Ascending aorta (tissue), 2 donors: Measurements from ENCODE around the gene NUAK1. TPM values are rescaled to one million over a fixed set of nuclear protein-coding genes. Genes with fewer than 3 reads are reported as not detected.
A peak's percentile ranks its signal among the peaks of the same experiment; 100 is the strongest.
"Not testable (repeated sequence)": the region's sequence is repeated elsewhere in the genome, so short reads cannot be mapped to it uniquely, and the experiment has no call there.

Experiments used
- DNase-seq, 2 donors: peaks; one replicate each; pipeline ENCODE4 v3.0.0-alpha.2; 2019; ENCODE audit warnings: low spot score in 2 of 2
- H3K27ac ChIP-seq, 2 donors: fragments of 200-600 bp; sonication (generic); one replicate each; pipeline ENCODE4 v1.5.1; 2016 to 2017; ENCODE audit warnings: mild to moderate bottlenecking in 1 of 2
- H3K27me3 ChIP-seq: fragments of 200-600 bp; sonication (generic); one replicate; pipeline ENCODE4 v1.5.1; 2017
- H3K36me3 ChIP-seq, 2 donors: fragments of 200-600 bp; sonication (generic); one replicate each; pipeline ENCODE4 v1.5.1; 2016
- H3K4me1 ChIP-seq, 2 donors: fragments of 200-600 bp; sonication (generic); one replicate each; pipeline ENCODE4 v1.5.1; 2016 to 2017; ENCODE audit warnings: mild to moderate bottlenecking in 1 of 2
- H3K4me3 ChIP-seq, 2 donors: fragments of 200-600 bp; sonication (generic); one replicate each; pipeline ENCODE4 v1.5.1; 2016 to 2017; ENCODE audit warnings: mild to moderate bottlenecking in 1 of 2
- H3K9me3 ChIP-seq, 2 donors: fragments of 200-600 bp; sonication (generic); one replicate each; pipeline ENCODE4 v1.5.1; 2016
- intact Hi-C: fragments of 100-400 bp; cut with DNase I; formaldehyde crosslinking; loops from one replicate; pipeline ENCODE4 v1.15.1; 2023
- total RNA-seq: library from RNA; depleted of rRNA; stranded (reverse); fragments of >200 nt; gene quantifications from one replicate; pipeline ENCODE4 v1.1.0, GENCODE V29; 2016
- TF ChIP-seq, protein P1 (sequence below), 3 experiments: fragments of 200-600 bp in 2 of 3; fragments of 450-650 bp in 1 of 3; sonication (generic) in 2 of 3; IDR thresholded peaks; one replicate each; pipeline ENCODE4 v1.5.1; 2016 to 2019; ENCODE audit warnings: antibody characterized with exemption in 3 of 3, mild to moderate bottlenecking in 1 of 3, moderate library complexity in 1 of 3

Gene NUAK1
- total RNA-seq, 1 donor from 2014 or later, result 29.7 TPM

DNA sequence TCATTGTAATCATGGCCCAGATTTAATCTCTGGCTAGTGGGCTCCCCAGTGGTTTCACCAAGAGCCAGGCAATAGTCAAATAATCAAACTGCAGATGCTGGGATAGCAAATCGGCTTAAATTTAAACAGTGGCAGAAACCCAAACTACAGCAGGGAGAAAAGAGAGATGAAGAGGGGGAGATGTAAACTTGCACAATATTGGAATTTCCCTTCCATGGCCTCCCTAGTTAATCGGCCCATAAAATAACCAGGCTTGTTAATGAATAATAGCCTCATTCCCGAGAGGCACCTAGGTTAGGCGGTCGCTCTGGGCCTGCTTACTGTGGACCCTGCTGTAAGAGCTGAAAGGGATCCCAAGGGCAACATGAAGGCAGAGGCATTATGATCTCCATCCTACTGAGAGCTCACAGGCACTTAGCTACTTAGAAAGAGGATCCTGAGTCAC is 116.2 kb downstream of the NUAK1 start:
- Histone ChIP-seq H3K36me3 (no peaks in the 10 kb centered on the region), H3K4me1 (peaks cover 0 to 12% of the 10 kb centered on the region in 2 donors), H3K27ac (no peak overlapping the region), H3K9me3 (peaks cover 0 to 14% of the 10 kb centered on the region in 2 donors), H3K4me3 (no peak overlapping the region), H3K27me3 (no peaks in the 10 kb centered on the region)
- TF ChIP-seq, protein P1, sequence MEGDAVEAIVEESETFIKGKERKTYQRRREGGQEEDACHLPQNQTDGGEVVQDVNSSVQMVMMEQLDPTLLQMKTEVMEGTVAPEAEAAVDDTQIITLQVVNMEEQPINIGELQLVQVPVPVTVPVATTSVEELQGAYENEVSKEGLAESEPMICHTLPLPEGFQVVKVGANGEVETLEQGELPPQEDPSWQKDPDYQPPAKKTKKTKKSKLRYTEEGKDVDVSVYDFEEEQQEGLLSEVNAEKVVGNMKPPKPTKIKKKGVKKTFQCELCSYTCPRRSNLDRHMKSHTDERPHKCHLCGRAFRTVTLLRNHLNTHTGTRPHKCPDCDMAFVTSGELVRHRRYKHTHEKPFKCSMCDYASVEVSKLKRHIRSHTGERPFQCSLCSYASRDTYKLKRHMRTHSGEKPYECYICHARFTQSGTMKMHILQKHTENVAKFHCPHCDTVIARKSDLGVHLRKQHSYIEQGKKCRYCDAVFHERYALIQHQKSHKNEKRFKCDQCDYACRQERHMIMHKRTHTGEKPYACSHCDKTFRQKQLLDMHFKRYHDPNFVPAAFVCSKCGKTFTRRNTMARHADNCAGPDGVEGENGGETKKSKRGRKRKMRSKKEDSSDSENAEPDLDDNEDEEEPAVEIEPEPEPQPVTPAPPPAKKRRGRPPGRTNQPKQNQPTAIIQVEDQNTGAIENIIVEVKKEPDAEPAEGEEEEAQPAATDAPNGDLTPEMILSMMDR (IDR thresholded peaks at IDR 0.05), result no peak
- DNase-seq, result no peak
- intact Hi-C loops, result loop anchor here (5.0 to 10.0 kb wide), 4 partner anchors 50 to 598 kb away; partner anchors contain the start of gene NUAK1

GRCh38 chr12:106021516-106021915 is 117.2 kb downstream of the NUAK1 start:
- H3K36me3 ChIP-seq, result no peaks in the 10 kb centered on the region
- DNase-seq, result no peak
- peaks cover 0 to 12% of the 10 kb centered on the region in 2 donors for H3K4me1 ChIP-seq
- TF ChIP-seq, protein P1 (IDR thresholded peaks at IDR 0.05), result no peak
- peak overlapping the region; percentile 69 to 80 for H3K27ac ChIP-seq
- H3K4me3 ChIP-seq, result no peak overlapping the region
- intact Hi-C loops, result loop anchor here (5.0 to 10.0 kb wide), 4 partner anchors 51 to 597 kb away; partner anchors contain the start of gene NUAK1
- H3K9me3 ChIP-seq, result peaks cover 0 to 14% of the 10 kb centered on the region in 2 donors
- H3K27me3 ChIP-seq, result no peaks in the 10 kb centered on the region

GRCh38 chr12:106020736-106021135 is 118.0 kb downstream of the NUAK1 start:
- TF ChIP-seq, protein P1 (IDR thresholded peaks at IDR 0.05), result no peak
- peaks cover 0 to 12% of the 10 kb centered on the region in 2 donors for H3K4me1 ChIP-seq
- no peak for DNase-seq
- H3K27ac ChIP-seq, result peak overlapping the region; percentile 69 to 80
- H3K36me3 ChIP-seq, result no peaks in the 10 kb centered on the region
- peaks cover 0 to 14% of the 10 kb centered on the region in 2 donors for H3K9me3 ChIP-seq
- intact Hi-C loops, result loop anchor here (5.0 to 10.0 kb wide), 4 partner anchors 52 to 596 kb away; partner anchors contain the start of gene NUAK1
- no peaks in the 10 kb centered on the region for H3K27me3 ChIP-seq
- no peak overlapping the region for H3K4me3 ChIP-seq

- intact Hi-C loops, result no loop called here
These were observed 119.6 kb downstream of the NUAK1 start for GRCh38 chr12:106019144-106019543.

GRCh38 chr12:106018286-106018685 is 120.5 kb downstream of the NUAK1 start:
- Histone ChIP-seq H3K36me3 (no peaks in the 10 kb centered on the region), H3K27ac (no peak overlapping the region), H3K4me1 (peaks cover 0 to 12% of the 10 kb centered on the region in 2 donors), H3K27me3 (no peaks in the 10 kb centered on the region), H3K9me3 (peaks cover 0 to 14% of the 10 kb centered on the region in 2 donors), H3K4me3 (no peak overlapping the region)
- TF ChIP-seq, protein P1 (IDR thresholded peaks at IDR 0.05), result no peak
- no peak for DNase-seq
- intact Hi-C loops, result no loop called here

More at GRCh38 chr12:106019144-106019543, 119.6 kb downstream of the NUAK1 start:
- no peaks in the 10 kb centered on the region for H3K36me3 ChIP-seq
- peak overlapping the region in 1 of 2 donors; percentile 80 for H3K27ac ChIP-seq
- H3K9me3 ChIP-seq, result peaks cover 0 to 14% of the 10 kb centered on the region in 2 donors
- DNase-seq, result no peak
- H3K4me3 ChIP-seq, result no peak overlapping the region
- H3K4me1 ChIP-seq, result peaks cover 0 to 12% of the 10 kb centered on the region in 2 donors
- TF ChIP-seq, protein P1 (IDR thresholded peaks at IDR 0.05), result no peak
- no peaks in the 10 kb centered on the region for H3K27me3 ChIP-seq

- intact Hi-C loops, H3K4me3 ChIP-seq, DNase-seq, H3K36me3 ChIP-seq, H3K27me3 ChIP-seq, H3K27ac ChIP-seq: not testable (repeated sequence)
- Histone ChIP-seq H3K9me3 (peaks cover 0 to 14% of the 10 kb centered on the region in 2 donors), H3K4me1 (peaks cover 0 to 12% of the 10 kb centered on the region in 2 donors)
These were observed 122.0 kb downstream of the NUAK1 start for GRCh38 chr12:106016601-106017278.
